GM10266 (cell line): Measurements from ENCODE around the gene CAMK4.

Experiments used
- DNase-seq: peaks from one replicate; pipeline ENCODE4 v3.0.0; 2012; ENCODE audit errors: extremely low spot score
- TF ChIP-seq, protein P1 (sequence below): IDR thresholded peaks from 2 replicates; pipeline ENCODE4 v1.5.1; 2012; ENCODE audit warnings: mild to moderate bottlenecking, low read depth; ENCODE audit not compliant: control insufficient read depth, insufficient read depth; ENCODE audit errors: missing control alignments

The CAMK4 gene

DNA sequence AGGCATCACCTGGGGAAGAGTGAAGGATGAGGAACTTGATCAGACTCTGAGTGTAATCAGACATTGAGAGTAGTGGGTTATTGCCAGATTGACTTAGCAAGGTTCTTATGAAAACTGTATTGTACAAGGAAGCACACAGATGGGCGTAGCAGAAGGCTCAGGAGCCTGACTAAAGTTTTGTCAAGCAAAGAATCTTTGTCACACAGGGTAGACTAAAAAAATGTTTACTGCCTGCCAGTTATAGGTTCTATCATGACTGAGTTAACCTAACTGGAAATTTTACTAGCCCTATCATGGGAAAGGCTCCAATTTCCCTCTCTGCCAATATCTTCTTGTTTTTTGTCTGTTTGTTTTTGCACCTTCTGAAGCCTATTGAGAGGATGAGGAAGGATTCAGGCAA is 19.1 kb downstream of the CAMK4 start:
- DNase-seq = no peak
- TF ChIP-seq, protein P1, sequence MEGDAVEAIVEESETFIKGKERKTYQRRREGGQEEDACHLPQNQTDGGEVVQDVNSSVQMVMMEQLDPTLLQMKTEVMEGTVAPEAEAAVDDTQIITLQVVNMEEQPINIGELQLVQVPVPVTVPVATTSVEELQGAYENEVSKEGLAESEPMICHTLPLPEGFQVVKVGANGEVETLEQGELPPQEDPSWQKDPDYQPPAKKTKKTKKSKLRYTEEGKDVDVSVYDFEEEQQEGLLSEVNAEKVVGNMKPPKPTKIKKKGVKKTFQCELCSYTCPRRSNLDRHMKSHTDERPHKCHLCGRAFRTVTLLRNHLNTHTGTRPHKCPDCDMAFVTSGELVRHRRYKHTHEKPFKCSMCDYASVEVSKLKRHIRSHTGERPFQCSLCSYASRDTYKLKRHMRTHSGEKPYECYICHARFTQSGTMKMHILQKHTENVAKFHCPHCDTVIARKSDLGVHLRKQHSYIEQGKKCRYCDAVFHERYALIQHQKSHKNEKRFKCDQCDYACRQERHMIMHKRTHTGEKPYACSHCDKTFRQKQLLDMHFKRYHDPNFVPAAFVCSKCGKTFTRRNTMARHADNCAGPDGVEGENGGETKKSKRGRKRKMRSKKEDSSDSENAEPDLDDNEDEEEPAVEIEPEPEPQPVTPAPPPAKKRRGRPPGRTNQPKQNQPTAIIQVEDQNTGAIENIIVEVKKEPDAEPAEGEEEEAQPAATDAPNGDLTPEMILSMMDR = no peak

DNA sequence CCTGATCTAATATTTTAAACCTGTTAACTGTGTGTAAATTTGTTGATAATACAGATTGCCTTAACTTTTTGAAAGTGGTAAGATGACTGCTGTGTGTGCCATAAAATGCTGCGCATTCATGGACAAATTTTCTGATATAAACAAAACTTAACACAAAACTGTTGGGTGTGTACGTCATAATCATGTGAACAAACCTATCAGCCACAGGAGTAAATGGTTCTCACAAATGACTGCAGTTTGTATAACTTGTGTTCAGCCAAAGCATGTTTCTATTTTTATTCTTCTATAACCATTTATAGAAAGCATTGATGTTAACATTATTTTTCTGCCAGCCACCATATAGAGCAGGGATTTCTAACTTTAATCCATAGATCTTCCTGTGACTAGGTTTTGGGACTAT is 21.5 kb downstream of the CAMK4 start:
- DNase-seq = no peak
- TF ChIP-seq, protein P1 = no peak

DNA sequence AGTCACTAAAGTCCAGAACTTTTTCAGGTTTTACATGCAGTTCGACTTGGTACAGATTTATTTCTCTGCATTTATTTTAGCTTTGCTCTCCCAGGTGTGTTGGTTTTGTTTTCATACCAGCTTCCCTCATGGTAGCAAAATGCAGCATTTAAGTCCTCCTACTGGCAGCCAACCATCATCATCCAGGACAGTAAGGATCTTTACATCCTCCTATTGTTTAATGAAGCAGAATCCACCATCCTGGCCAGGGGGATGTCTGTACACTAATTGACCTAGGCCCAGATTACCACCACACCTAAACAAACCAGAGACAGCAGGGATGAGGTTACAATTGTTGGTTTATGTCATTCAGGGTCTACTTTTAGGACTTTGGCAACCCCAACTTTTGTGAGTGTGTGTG is 22.3 kb downstream of the CAMK4 start:
- TF ChIP-seq, protein P1 = no peak
- DNase-seq = no peak

DNA sequence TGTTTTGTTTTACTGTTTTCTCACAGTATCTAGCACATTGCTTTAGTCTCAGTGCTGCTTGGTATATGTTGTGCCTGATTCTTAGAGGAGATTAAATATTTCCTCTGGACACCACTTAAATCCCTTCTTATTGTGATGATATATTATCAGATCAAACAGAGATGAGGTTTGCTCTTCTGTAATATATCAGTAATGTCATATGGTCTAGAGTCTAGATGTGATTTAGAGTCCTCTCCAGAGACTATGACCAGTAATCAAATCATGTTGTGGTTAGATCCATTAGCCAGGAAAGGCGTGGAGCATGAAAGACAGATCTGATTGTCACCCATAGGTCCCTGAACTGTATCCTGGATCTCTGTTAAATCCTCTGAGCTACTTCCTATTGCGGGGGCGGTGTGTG is 24.4 kb downstream of the CAMK4 start:
- no peak for DNase-seq

DNA sequence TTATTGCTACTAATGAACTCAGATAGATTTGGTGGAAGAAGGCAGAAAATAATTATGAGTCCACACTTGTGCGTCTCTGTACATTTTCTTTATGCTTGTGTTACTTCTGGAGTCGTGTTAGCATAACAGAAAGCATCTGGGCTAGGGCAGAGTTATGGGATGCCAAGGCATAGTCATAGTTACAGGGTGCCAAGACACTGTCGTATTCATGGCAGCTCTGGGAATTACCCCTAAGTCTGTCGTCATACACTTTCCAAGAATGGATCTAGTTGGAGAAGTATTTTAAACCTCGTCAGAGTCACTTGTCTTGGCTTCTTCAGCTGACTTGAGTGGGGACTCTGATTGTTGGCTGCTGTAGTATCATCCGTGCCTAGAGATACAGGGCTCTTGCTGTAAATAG is 27.7 kb downstream of the CAMK4 start:
- DNase-seq = no peak
- TF ChIP-seq, protein P1 = no peak

More for the DNA sequence above, 24.4 kb downstream of the CAMK4 start:
- TF ChIP-seq, protein P1 = no peak

DNA sequence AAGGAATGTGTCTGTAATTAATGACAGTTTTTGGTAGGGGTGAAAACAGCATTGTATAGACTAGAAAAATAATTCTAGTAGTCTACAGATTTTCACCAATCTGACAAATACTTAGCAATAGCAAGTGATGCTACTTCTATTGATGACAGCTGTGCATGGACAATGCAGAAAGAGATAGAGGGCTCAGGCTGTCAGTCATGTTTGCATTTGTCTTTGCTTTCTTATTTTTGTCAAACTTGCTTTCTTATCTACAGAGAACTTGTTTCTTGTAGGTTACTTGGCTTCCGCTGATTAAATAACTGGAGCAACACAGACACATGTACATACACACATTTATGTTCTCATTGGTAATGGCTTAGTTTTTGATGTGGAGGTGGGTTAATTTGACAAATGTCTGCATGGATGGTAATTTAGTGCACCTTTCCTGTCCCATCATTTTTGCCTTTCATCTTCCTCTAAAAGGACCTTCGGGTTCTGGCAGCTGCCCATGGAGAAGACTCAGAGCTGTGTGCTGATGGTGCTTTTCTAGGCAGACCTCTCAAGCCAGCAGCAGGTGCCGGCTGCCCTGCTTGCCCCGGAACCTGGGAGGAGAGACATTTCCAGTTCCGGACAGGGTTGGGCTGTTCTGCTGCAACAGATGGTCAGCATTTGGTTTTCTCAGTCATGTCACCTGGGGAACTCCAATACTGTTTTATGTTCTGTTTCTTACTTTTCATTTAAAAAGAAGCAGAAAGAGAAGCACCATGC is 28.8 kb downstream of the CAMK4 start:
- DNase-seq = peak; percentile 46
- TF ChIP-seq, protein P1 = no peak

DNA sequence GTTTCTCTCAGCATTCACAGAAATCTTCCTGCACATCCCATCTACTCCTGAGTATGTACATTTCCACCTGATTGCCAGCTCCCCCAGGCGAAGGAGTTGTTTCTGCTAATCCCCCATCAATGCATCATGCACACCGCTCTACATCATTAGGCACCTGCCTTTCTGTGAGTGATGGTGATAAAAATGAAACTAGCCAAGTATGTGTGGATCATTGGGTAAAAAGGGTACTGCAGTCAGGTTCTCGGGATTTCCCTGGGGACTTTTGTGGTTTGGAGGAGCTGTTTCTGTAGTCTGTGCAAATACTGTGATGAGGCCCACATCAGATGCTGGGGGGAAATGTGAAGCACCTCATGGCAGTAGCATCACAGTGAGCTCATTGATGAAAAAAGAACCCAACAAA is 30.4 kb downstream of the CAMK4 start:
- TF ChIP-seq, protein P1 = no peak
- DNase-seq = peak; percentile 70
